Peyer's patch (tissue), 4 donors: ENCODE measurements around the gene BCL2L2.

Experiments used
- CTCF ChIP-seq, 6 experiments: fragments of 450-650 bp in 4 of 6; fragments of 200-600 bp in 2 of 6; sonication (generic) in 1 of 6; IDR thresholded peaks; one replicate each; pipeline ENCODE4 v1.5.1; 2017 to 2019; ENCODE audit warnings: antibody characterized with exemption in 6 of 6, mild to moderate bottlenecking in 3 of 6, moderate library complexity in 1 of 6
- POLR2A ChIP-seq, 2 donors: fragments of 450-650 bp; IDR thresholded peaks; one replicate each; pipeline ENCODE4 v1.5.1; 2017; ENCODE audit warnings: antibody characterized with exemption in 2 of 2, mild to moderate bottlenecking in 2 of 2, moderate library complexity in 2 of 2

GRCh38 chr14:23335623-23336022 is 29.0 kb downstream of the BCL2L2 start:
- TF ChIP-seq CTCF (IDR thresholded peaks at IDR 0.05) (no peak), POLR2A (IDR thresholded peaks at IDR 0.05) (no peak)
